ENCODE measurements around the gene PTK6.

Gene PTK6

GRCh38 chr20:63531686-63532448, 5.3 kb downstream of the PTK6 start:
- no peaks in the 10 kb centered on the region; the same call in 1 of the 2 replicates for H3F3A ChIP-seq (ENCODE audit: insufficient read depth, low read length)
- TF ChIP-seq EZH2phosphoT487 (IDR thresholded peaks at IDR 0.05; ENCODE audit: low read length) (no peak), CTCF (IDR thresholded peaks at IDR 0.05; ENCODE audit: low read length) (no peak), EZH2 (optimal IDR thresholded peaks at IDR 0.05; ENCODE audit: low read depth, low read length) (no peak)
- no peaks in the 10 kb centered on the region for H3K9me2 ChIP-seq (replicated peaks; ENCODE audit: insufficient read depth, low read length)
- H3K36me3 ChIP-seq (replicated peaks; ENCODE audit: insufficient read depth, low read length), result no peaks in the 10 kb centered on the region
- peaks cover 56% of the 10 kb centered on the region for H3K27me3 ChIP-seq (replicated peaks; ENCODE audit: insufficient read depth, low read length)
- H2AFZ ChIP-seq (ENCODE audit: low read length), result no peak overlapping the region
- no peak overlapping the region for H3K4me3 ChIP-seq (ENCODE audit: low read length)
- H3K9me3 ChIP-seq (replicated peaks; ENCODE audit: insufficient read depth, low read length), result no peaks in the 10 kb centered on the region
- H3K9ac ChIP-seq (ENCODE audit: low read length), result no peak overlapping the region
- DNase-seq, result no peak
- no peak overlapping the region for H3K27ac ChIP-seq (ENCODE audit: low read length)
- no peaks in the 10 kb centered on the region for H3K79me2 ChIP-seq (ENCODE audit: low read length)
- no peaks in the 10 kb centered on the region for H4K20me1 ChIP-seq (ENCODE audit: insufficient read depth, low read length)
- no peak overlapping the region for H3K4me2 ChIP-seq (ENCODE audit: low read depth, low read length)
- peaks cover under 1% of the 10 kb centered on the region; the same call in 1 of the 2 replicates for H3K4me1 ChIP-seq (ENCODE audit: low read length)

GRCh38 chr20:63530788-63531160, 6.4 kb downstream of the PTK6 start:
- Histone ChIP-seq H3K9me2 (replicated peaks; ENCODE audit: insufficient read depth, low read length) (no peaks in the 10 kb centered on the region), H4K20me1 (ENCODE audit: insufficient read depth, low read length) (no peaks in the 10 kb centered on the region), H3K27ac (ENCODE audit: low read length) (no peak overlapping the region), H3K9me3 (replicated peaks; ENCODE audit: insufficient read depth, low read length) (no peaks in the 10 kb centered on the region), H3F3A (ENCODE audit: insufficient read depth, low read length) (no peaks in the 10 kb centered on the region; the same call in 1 of the 2 replicates), H3K9ac (ENCODE audit: low read length) (no peak overlapping the region), H3K27me3 (replicated peaks; ENCODE audit: insufficient read depth, low read length) (peaks cover 56% of the 10 kb centered on the region), H3K36me3 (replicated peaks; ENCODE audit: insufficient read depth, low read length) (no peaks in the 10 kb centered on the region), H3K4me3 (ENCODE audit: low read length) (no peak overlapping the region), H3K4me1 (ENCODE audit: low read length) (no peaks in the 10 kb centered on the region), H3K4me2 (ENCODE audit: low read depth, low read length) (no peak overlapping the region), H3K79me2 (ENCODE audit: low read length) (no peaks in the 10 kb centered on the region), H2AFZ (ENCODE audit: low read length) (no peak overlapping the region)
- TF ChIP-seq EZH2phosphoT487 (IDR thresholded peaks at IDR 0.05; ENCODE audit: low read length) (no peak), CTCF (IDR thresholded peaks at IDR 0.05; ENCODE audit: low read length) (no peak), EZH2 (optimal IDR thresholded peaks at IDR 0.05; ENCODE audit: low read depth, low read length) (no peak)
- DNase-seq, result no peak

GRCh38 chr20:63529861-63530787, 7.1 kb downstream of the PTK6 start:
- Histone ChIP-seq H3F3A (ENCODE audit: insufficient read depth, low read length) (peaks cover 3% of the 10 kb centered on the region; the same call in 1 of the 2 replicates), H3K4me2 (ENCODE audit: low read depth, low read length) (no peak overlapping the region), H3K36me3 (replicated peaks; ENCODE audit: insufficient read depth, low read length) (no peaks in the 10 kb centered on the region), H3K4me3 (ENCODE audit: low read length) (no peak overlapping the region), H3K27me3 (replicated peaks; ENCODE audit: insufficient read depth, low read length) (peaks cover 56% of the 10 kb centered on the region), H3K9ac (ENCODE audit: low read length) (no peak overlapping the region), H3K4me1 (ENCODE audit: low read length) (no peaks in the 10 kb centered on the region), H3K9me3 (replicated peaks; ENCODE audit: insufficient read depth, low read length) (no peaks in the 10 kb centered on the region), H3K9me2 (replicated peaks; ENCODE audit: insufficient read depth, low read length) (no peaks in the 10 kb centered on the region), H2AFZ (ENCODE audit: low read length) (no peak overlapping the region), H4K20me1 (ENCODE audit: insufficient read depth, low read length) (no peaks in the 10 kb centered on the region), H3K79me2 (ENCODE audit: low read length) (no peaks in the 10 kb centered on the region), H3K27ac (ENCODE audit: low read length) (no peak overlapping the region)
- TF ChIP-seq CTCF (IDR thresholded peaks at IDR 0.05; ENCODE audit: low read length) (no peak), EZH2phosphoT487 (IDR thresholded peaks at IDR 0.05; ENCODE audit: low read length) (no peak), EZH2 (optimal IDR thresholded peaks at IDR 0.05; ENCODE audit: low read depth, low read length) (no peak)
- DNase-seq, result no peak

All from MM.1S (cell line).